Activated effector memory CD4-positive, alpha-beta T cell treated with Interleukin-2 at 50 U/mL for 16 hours (primary cell): Measurements from ENCODE around the gene PDIA2.

ENCODE experiments used
- DNase-seq: peaks from one replicate; pipeline ENCODE4 v3.0.0-alpha.2; 2020

Gene PDIA2

GRCh38 chr16:280991-281659, 1.8 kb upstream of the PDIA2 start:
- no peak for DNase-seq

- no peak for DNase-seq
Measured at GRCh38 chr16:281660-282255, 1.2 kb upstream of the PDIA2 start.

- no peak for DNase-seq
Measured at GRCh38 chr16:282491-282890, 473 bp upstream of the PDIA2 start.

- no peak for DNase-seq
Measured at GRCh38 chr16:284204-285120, 1.5 kb downstream of the PDIA2 start.

DNA sequence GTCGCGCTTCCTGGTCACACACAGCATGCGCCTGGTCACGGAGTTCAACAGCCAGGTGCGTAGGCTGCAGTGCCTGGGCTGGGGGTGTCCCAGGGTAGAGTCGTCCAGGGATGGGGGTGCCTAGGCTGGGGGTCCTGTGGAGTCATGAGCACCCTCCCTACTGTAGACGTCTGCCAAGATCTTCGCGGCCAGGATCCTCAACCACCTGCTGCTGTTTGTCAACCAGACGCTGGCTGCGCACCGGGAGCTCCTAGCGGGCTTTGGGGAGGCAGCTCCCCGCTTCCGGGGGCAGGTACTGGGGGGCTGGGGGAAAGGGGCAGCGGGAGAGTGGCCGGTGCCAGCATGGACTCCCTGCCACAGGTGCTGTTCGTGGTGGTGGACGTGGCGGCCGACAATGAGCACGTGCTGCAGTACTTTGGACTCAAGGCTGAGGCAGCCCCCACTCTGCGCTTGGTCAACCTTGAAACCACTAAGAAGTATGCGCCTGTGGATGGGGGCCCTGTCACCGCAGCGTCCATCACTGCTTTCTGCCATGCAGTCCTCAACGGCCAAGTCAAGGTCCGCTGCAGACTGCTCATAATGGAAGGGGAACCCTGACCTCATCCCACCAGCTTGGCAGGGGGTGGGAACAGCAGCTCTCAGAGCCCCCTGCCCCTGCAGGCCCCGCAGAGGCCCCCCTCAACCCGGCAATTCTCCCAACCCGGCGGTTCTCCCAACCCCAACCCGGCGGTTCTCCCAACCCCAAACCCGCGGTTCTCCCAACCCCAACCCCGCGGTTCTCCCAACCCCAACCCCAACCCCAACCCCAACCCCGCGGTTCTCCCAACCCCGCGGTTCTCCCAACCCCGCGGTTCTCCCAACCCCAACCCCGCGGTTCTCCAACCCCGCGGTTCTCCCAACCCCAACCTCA, 2.4 kb downstream of the PDIA2 start:
- no peak for DNase-seq

DNA sequence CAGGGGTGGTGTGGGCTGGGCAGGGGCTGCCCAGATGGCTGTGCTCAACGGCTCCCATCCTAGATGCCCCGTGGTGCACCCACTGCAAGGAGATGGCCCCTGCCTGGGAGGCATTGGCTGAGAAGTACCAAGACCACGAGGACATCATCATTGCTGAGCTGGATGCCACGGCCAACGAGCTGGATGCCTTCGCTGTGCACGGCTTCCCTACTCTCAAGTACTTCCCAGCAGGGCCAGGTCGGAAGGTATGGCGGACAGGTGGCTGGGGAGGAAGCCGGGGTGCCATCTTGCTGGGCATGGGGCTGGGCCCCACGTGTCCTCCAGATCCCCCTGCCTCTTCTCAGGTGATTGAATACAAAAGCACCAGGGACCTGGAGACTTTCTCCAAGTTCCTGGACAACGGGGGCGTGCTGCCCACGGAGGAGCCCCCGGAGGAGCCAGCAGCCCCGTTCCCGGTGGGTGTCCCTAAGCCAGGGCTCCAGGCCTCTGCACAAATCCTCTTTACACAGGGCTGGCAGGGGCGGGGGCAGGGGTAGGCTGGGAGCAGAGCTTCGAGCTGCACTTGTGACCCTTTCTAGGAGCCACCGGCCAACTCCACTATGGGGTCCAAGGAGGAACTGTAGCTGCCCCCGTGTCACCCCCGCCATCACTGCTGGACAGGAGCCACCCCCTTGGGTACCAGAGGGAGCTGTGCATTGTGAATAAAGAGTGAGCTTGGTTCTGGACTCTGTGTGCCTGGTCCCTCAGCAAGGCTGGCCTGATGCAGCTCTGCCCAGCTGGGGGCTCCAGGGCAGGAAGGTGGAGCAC, 3.7 kb downstream of the PDIA2 start:
- no peak for DNase-seq

DNA sequence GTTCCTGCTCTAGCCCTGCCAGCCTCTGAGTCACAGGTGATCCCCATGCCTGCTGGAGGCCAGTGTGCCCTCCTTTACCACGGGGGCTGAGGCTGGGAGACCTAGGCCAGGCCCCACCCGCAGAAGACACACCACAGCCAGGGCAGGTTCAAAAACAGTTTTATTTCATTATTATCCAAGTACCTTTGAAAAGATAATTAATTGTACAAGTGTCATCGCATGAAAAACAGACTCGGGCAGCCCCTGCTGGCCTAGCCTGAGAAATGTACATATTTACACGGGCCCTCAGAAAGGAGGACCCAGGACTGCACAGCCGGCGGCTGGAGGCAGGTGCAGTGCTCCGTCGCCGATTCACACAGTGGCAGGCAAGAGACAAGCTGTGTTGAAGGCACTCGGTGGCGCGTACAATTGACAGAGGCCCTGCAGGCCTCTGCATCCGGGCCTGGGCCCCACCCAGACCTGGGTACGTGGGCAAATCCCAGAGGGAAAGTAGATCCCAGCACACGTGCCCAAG, 4.4 kb downstream of the PDIA2 start:
- DNase-seq = no peak

GRCh38 chr16:287981-288920, 5.3 kb downstream of the PDIA2 start:
- DNase-seq = no peak

- no peak for DNase-seq
Measured at GRCh38 chr16:289395-289997, 6.5 kb downstream of the PDIA2 start.

- DNase-seq = no peak
Measured at GRCh38 chr16:290015-290680, 7.2 kb downstream of the PDIA2 start.

GRCh38 chr16:290681-291405, 7.9 kb downstream of the PDIA2 start:
- no peak for DNase-seq

- no peak for DNase-seq
Measured at GRCh38 chr16:291539-291938, 8.6 kb downstream of the PDIA2 start.

- no peak for DNase-seq
Measured at GRCh38 chr16:293043-293775, 10.2 kb downstream of the PDIA2 start.

GRCh38 chr16:296276-296675, 13.3 kb downstream of the PDIA2 start:
- DNase-seq = no peak

DNA sequence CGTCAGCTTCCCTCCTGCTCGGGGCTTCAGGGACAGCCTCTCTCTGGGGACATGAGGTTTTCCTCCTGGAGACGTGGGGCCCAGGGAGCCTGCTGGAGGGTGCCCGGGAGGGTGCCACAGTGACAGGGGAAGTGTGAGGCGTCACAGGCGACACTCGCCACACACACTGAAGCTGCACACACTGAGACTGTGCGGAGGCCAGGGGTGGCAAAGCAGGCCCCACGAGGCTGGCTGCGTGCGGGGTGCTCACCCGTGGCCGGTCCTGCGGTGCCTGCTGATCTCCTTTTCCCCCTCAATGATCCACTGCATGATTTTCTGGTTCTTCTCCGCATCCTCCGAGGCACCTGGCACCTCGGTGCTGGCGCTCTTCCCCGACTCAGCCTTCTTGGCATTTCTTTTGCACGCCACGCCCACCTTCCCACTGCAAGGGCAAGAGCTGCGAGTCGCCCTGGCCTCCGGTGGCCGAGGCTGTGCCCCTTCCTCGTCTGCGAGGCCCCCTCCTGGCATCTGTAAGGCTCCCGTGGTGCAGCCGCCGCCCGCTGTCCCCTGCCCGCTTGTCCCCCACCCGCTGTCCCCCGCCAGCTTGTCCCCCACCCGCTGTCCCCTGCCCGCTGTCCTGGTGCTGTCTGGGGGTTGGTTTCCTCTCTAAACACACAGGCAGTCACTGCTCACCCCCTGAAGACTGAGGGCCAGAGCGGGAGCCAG, 14.0 kb downstream of the PDIA2 start:
- no peak for DNase-seq

GRCh38 chr16:297832-298231, 14.9 kb downstream of the PDIA2 start:
- DNase-seq = no peak

- DNase-seq = no peak
Measured at GRCh38 chr16:301235-301634, 18.3 kb downstream of the PDIA2 start.
